ENCODE data around the gene LIPC.

LIPC gene

DNA sequence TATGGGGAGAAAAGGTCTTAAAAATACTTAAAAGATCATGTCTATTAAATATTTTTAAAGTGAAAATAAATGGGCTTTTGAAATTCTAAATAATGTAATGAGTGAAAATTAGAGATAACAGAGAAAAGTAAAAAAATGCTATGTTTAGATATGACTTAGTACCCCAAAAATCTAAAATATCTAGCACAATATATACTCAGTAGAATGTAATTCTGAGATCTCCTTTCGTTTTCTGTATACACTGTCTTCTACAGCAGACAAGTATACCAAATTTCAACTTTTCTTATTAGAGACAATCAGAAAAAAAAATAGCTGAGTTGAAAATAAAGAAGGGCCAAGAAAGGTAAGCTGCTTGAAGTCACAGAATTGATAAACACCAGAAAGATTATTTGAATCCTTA is 176.9 kb downstream of the LIPC start:
- no peak for DNase-seq (ENCODE audit: low read depth)
- no peak overlapping the region for H3K4me3 ChIP-seq (ENCODE audit: control insufficient read depth, low read depth, low read length)
- TF ChIP-seq, protein P1, sequence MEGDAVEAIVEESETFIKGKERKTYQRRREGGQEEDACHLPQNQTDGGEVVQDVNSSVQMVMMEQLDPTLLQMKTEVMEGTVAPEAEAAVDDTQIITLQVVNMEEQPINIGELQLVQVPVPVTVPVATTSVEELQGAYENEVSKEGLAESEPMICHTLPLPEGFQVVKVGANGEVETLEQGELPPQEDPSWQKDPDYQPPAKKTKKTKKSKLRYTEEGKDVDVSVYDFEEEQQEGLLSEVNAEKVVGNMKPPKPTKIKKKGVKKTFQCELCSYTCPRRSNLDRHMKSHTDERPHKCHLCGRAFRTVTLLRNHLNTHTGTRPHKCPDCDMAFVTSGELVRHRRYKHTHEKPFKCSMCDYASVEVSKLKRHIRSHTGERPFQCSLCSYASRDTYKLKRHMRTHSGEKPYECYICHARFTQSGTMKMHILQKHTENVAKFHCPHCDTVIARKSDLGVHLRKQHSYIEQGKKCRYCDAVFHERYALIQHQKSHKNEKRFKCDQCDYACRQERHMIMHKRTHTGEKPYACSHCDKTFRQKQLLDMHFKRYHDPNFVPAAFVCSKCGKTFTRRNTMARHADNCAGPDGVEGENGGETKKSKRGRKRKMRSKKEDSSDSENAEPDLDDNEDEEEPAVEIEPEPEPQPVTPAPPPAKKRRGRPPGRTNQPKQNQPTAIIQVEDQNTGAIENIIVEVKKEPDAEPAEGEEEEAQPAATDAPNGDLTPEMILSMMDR (IDR thresholded peaks at IDR 0.05; ENCODE audit: control insufficient read depth, insufficient read depth, low read depth, low read length, missing control alignments) = no peak

DNA sequence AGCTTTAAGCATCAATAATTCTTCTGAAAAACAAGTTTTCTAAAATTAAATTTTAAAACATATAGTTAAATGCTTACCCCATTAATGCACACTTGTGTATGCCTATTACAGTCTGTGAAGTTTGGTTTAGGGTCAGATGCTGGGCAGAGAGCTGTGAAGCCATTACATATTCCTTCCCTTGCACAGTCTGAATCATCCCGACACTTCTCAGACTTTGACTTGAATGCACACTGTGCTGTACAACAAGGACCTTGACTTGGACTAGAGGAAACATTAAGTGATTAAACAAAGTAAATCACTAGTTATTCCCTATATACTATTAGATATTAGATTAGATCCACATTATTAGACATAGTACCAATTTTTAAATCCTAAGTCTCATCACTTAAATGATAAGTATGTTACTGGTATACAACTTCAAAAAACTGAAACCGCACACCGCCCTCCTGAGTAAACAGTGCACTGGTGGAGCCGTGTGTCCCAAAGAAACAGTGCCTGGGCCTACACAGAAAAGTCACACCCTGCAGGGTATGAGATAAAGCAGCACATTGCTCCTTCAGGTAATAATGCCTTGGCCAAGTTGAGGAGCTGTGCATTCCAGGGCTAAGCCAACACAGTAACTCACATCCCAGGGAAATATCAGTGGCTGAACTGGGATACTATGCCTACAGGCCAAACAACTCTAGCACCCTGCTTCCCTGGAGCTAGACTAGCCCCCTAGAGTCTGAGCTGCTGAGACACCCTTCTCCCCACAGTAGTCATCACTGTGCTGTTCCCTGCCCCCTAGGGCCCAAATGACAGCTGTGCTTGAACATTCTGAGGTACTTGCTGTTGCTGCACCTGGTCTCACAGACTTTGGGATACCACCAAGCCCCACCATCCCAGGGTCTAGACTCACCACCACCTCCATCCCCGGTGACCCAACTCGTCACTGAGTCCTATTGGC is 180.2 kb downstream of the LIPC start:
- no peak overlapping the region for H3K4me3 ChIP-seq (ENCODE audit: control insufficient read depth, low read depth, low read length)
- no peak for DNase-seq (ENCODE audit: low read depth)
- TF ChIP-seq, protein P1 (IDR thresholded peaks at IDR 0.05; ENCODE audit: control insufficient read depth, insufficient read depth, low read depth, low read length, missing control alignments) = no peak

DNA sequence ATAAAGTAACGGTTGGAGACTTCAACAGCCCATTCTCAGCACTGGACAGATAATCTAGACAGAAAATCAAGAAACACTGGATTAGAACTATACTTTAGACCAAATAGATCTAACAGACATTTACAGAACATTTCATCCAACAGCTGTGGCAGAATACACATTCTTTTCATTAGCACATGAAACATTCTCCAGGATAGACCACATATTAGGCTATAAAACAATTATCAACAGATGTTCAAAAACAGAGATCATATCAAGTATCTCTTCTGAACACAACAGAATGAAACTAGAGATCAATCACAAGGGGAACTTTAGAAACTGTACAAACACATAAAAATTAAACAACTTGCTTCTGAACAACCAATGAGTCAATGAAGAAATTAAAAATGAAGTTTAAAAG is 184.4 kb downstream of the LIPC start:
- no peak overlapping the region for H3K4me3 ChIP-seq (ENCODE audit: control insufficient read depth, low read depth, low read length)
- TF ChIP-seq, protein P1 (IDR thresholded peaks at IDR 0.05; ENCODE audit: control insufficient read depth, insufficient read depth, low read depth, low read length, missing control alignments) = no peak
- no peak for DNase-seq (ENCODE audit: low read depth)

Data from AG09309 (cell line).